HEK293 (cell line): ENCODE measurements around the gene TMEM240.
A peak's percentile ranks its signal among the peaks of the same experiment; 100 is the strongest.

Experiments used
- CTCF ChIA-PET: fragments of 350-600 bp; formaldehyde crosslinking; extraction: SDS; loops from one replicate; lab custom pipeline; 2021; ENCODE audit warnings: antibody characterized with exemption; lab: Yijun Ruan, JAX
- POLR2A ChIA-PET: fragments of 300-600 bp; formaldehyde crosslinking; extraction: SDS; loops from one replicate; lab custom pipeline; 2020; ENCODE audit warnings: antibody characterized with exemption, inconsistent platforms; lab: Yijun Ruan, JAX
- H3K27ac ChIP-seq: fragments of 200-500 bp; sonication (Bioruptor generic); 2 replicates; pipeline ENCODE4 v1.5.1; 2014; ENCODE audit warnings: low read depth, low read length, control low read depth, inconsistent platforms; ENCODE audit errors: extremely low read depth
- H3K36me3 ChIP-seq, 2 experiments: fragments of 200-500 bp in 1 of 2; sonication (Bioruptor generic) in 1 of 2; 1 replicate in 1 of 2; 2 replicates in 1 of 2; pipeline ENCODE4 v1.5.1; 2014 to 2017; ENCODE audit warnings: inconsistent platforms in 2 of 2, low read length in 2 of 2; ENCODE audit not compliant: control insufficient read depth in 2 of 2, insufficient read depth in 1 of 2
- H3K4me1 ChIP-seq: fragments of 200-500 bp; sonication (Bioruptor generic); 2 replicates; pipeline ENCODE4 v1.5.1; 2014; ENCODE audit warnings: mild to moderate bottlenecking, low read length, inconsistent platforms; ENCODE audit not compliant: control insufficient read depth, insufficient read depth
- H3K4me3 ChIP-seq: 2 replicates; pipeline ENCODE4 v1.5.1; 2011; ENCODE audit warnings: low read depth, mild to moderate bottlenecking, control low read depth, low read length, moderate library complexity
- H3K9me3 ChIP-seq: fragments of 200-500 bp; sonication (Bioruptor generic); 2 replicates; pipeline ENCODE4 v1.5.1; 2014; ENCODE audit warnings: low read depth, low read length, inconsistent platforms; ENCODE audit not compliant: control insufficient read depth, insufficient read depth
- EGR2 ChIP-seq: fragments of 450-650 bp; formaldehyde crosslinking; IDR thresholded peaks from 2 replicates; pipeline ENCODE4 v1.5.1; 2016; ENCODE audit warnings: low read depth, missing biosample characterization, missing genetic modification characterization
- GLI2 ChIP-seq: fragments of 450-650 bp; formaldehyde crosslinking; IDR thresholded peaks from 2 replicates; pipeline ENCODE4; 2017; ENCODE audit warnings: missing biosample characterization, missing genetic modification characterization, low read depth, borderline replicate concordance
- HOXC10 ChIP-seq: sonication (generic); formaldehyde crosslinking; IDR thresholded peaks from 2 replicates; pipeline ENCODE4 v1.8.1; 2023; ENCODE audit warnings: mild to moderate bottlenecking, missing genetic modification reagents
- KLF1 ChIP-seq: fragments of 450-650 bp; formaldehyde crosslinking; IDR thresholded peaks from 2 replicates; pipeline ENCODE4 v1.5.1; 2016; ENCODE audit warnings: missing biosample characterization, missing genetic modification characterization
- RBAK ChIP-seq: fragments of 450-650 bp; formaldehyde crosslinking; IDR thresholded peaks from 2 replicates; pipeline ENCODE4 v1.5.1; 2016; ENCODE audit warnings: missing biosample characterization, missing genetic modification characterization
- SALL2 ChIP-seq: fragments of 450-650 bp; formaldehyde crosslinking; IDR thresholded peaks from 2 replicates; pipeline ENCODE4 v1.5.0; 2017; ENCODE audit warnings: missing biosample characterization, mild to moderate bottlenecking, missing genetic modification characterization, borderline replicate concordance
- TSHZ1 ChIP-seq: fragments of 450-650 bp; formaldehyde crosslinking; IDR thresholded peaks from 2 replicates; pipeline ENCODE4 v1.5.1; 2016; ENCODE audit warnings: missing biosample characterization, missing genetic modification characterization, borderline replicate concordance
- YY2 ChIP-seq: fragments of 450-650 bp; formaldehyde crosslinking; IDR thresholded peaks from 2 replicates; pipeline ENCODE4 v1.5.1; 2016; ENCODE audit warnings: missing biosample characterization, missing genetic modification characterization
- ZBTB26 ChIP-seq: fragments of 450-650 bp; formaldehyde crosslinking; optimal IDR thresholded peaks from 2 replicates; pipeline ENCODE3; 2016; ENCODE audit warnings: missing biosample characterization, mild to moderate bottlenecking, missing genetic modification characterization
- ZNF121 ChIP-seq: fragments of 450-650 bp; formaldehyde crosslinking; IDR thresholded peaks from 2 replicates; pipeline ENCODE4 v1.5.1; 2016; ENCODE audit warnings: missing biosample characterization, missing genetic modification characterization
- ZNF16 ChIP-seq: fragments of 450-650 bp; formaldehyde crosslinking; IDR thresholded peaks from 2 replicates; pipeline ENCODE4 v1.5.1; 2016; ENCODE audit warnings: low read depth, missing biosample characterization, missing genetic modification characterization
- ZNF214 ChIP-seq: fragments of 450-650 bp; formaldehyde crosslinking; IDR thresholded peaks from 2 replicates; pipeline ENCODE4 v1.5.1; 2017; ENCODE audit warnings: missing biosample characterization, mild to moderate bottlenecking, missing genetic modification characterization, borderline replicate concordance
- ZNF24 ChIP-seq: fragments of 450-650 bp; formaldehyde crosslinking; IDR thresholded peaks from 2 replicates; pipeline ENCODE4 v1.5.1; 2016; ENCODE audit warnings: missing biosample characterization, missing genetic modification characterization
- ZNF341 ChIP-seq: fragments of 450-650 bp; formaldehyde crosslinking; IDR thresholded peaks from 2 replicates; pipeline ENCODE4; 2016; ENCODE audit warnings: low read depth, missing biosample characterization, missing genetic modification characterization
- ZNF350 ChIP-seq: fragments of 450-650 bp; formaldehyde crosslinking; IDR thresholded peaks from 2 replicates; pipeline ENCODE4 v1.5.0; 2017; ENCODE audit warnings: missing biosample characterization, mild to moderate bottlenecking, missing genetic modification characterization
- ZNF600 ChIP-seq: fragments of 450-650 bp; formaldehyde crosslinking; IDR thresholded peaks from 2 replicates; pipeline ENCODE4 v1.5.1; 2016; ENCODE audit warnings: missing biosample characterization, missing genetic modification characterization
- ZNF843 ChIP-seq: fragments of 450-650 bp; formaldehyde crosslinking; IDR thresholded peaks from 2 replicates; pipeline ENCODE4 v1.5.1; 2016; ENCODE audit warnings: missing biosample characterization, missing genetic modification characterization
- TF ChIP-seq, protein P1 (sequence below): fragments of 450-650 bp; formaldehyde crosslinking; IDR thresholded peaks from 2 replicates; pipeline ENCODE4 v1.5.1; 2017; ENCODE audit warnings: missing biosample characterization, missing genetic modification characterization
- TF ChIP-seq, protein P2 (sequence below): fragments of 450-650 bp; formaldehyde crosslinking; IDR thresholded peaks from 2 replicates; pipeline ENCODE4 v1.5.1; 2016; ENCODE audit warnings: missing biosample characterization, missing genetic modification characterization

TMEM240 gene

DNA sequence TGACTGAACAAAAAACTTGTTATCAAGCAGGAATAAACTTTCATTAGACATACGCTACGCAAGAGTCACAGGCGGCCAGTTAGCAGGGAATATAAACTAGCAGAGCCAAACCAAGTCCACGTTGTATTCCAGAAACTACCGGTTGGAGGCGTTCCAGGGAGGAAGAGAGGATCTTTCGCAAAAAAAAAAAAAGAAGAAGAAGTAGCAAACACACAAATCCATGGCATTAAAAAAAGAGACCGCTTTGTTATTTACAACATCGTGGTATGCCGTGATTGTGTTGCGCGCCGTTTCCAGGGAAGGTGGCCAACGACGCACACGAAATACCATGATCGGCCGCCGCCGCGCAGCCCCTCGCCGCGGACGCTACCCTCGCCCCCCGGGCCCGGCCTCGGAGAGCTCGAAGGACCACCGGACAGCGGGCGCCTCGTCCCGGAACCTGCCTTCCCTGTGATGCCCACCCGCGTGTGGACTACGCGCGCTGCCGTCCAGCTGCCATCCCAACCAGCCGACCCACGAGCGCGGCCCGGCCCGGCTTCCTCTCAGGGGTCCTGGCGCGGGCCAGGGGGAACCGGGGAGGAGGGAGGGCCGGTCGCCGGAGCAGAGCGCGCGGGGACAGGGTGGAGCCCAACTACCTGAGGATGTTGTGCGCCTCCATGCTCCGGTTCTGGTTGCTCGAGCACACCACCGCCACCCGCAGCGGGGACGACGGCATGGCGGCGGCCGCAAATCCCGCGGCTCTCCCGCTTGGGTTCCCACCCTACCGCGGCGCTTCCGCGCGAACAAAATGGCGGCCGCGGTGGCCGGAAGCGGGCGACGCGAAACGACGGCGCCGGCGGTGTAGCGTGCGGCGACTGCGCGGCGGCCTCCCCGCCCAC, 33.7 kb upstream of the TMEM240 start (continued):
- TF ChIP-seq, protein P1, sequence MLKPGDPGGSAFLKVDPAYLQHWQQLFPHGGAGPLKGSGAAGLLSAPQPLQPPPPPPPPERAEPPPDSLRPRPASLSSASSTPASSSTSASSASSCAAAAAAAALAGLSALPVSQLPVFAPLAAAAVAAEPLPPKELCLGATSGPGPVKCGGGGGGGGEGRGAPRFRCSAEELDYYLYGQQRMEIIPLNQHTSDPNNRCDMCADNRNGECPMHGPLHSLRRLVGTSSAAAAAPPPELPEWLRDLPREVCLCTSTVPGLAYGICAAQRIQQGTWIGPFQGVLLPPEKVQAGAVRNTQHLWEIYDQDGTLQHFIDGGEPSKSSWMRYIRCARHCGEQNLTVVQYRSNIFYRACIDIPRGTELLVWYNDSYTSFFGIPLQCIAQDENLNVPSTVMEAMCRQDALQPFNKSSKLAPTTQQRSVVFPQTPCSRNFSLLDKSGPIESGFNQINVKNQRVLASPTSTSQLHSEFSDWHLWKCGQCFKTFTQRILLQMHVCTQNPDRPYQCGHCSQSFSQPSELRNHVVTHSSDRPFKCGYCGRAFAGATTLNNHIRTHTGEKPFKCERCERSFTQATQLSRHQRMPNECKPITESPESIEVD (tag by site-specific recombination): no peak
- TF ChIP-seq, all 188 proteins: peak for 32

- Histone ChIP-seq H3K27ac (no peak overlapping the region), H3K4me3 (no peak overlapping the region), H3K4me1 (no peaks in the 10 kb centered on the region), H3K9me3 (no peaks in the 10 kb centered on the region), H3K36me3 (peaks cover 13 to 56% of the 10 kb centered on the region in 2 experiments; a peak in 2 of 3 replicates)
- TF ChIP-seq SALL2 (tag by site-specific recombination) (no peak), ZNF121 (tag by site-specific recombination) (peak; percentile 39; the same call in 1 of the 2 replicates), RBAK (tag by site-specific recombination) (no peak), ZNF16 (no peak), GLI2 (tag by site-specific recombination) (no peak), ZNF350 (tag by site-specific recombination) (no peak)
- TF ChIP-seq, protein P2, sequence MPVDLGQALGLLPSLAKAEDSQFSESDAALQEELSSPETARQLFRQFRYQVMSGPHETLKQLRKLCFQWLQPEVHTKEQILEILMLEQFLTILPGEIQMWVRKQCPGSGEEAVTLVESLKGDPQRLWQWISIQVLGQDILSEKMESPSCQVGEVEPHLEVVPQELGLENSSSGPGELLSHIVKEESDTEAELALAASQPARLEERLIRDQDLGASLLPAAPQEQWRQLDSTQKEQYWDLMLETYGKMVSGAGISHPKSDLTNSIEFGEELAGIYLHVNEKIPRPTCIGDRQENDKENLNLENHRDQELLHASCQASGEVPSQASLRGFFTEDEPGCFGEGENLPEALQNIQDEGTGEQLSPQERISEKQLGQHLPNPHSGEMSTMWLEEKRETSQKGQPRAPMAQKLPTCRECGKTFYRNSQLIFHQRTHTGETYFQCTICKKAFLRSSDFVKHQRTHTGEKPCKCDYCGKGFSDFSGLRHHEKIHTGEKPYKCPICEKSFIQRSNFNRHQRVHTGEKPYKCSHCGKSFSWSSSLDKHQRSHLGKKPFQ (tag by site-specific recombination): no peak
- POLR2A ChIA-PET: interaction anchor here (1.1 kb wide), 1 partner anchor 62 kb away, joined by 8 read pairs; no protein-coding TSS in a partner anchor
- CTCF ChIA-PET: no interaction called here
Observed at GRCh38 chr1:1569341-1569740, 28.9 kb upstream of the TMEM240 start.

- Histone ChIP-seq H3K9me3 (no peaks in the 10 kb centered on the region), H3K4me1 (no peaks in the 10 kb centered on the region), H3K36me3 (peaks cover 20 to 69% of the 10 kb centered on the region in 2 experiments; a peak in 2 of 3 replicates), H3K4me3 (no peak overlapping the region), H3K27ac (no peak overlapping the region)
- ChIA-PET POLR2A (interaction anchor here (1.1 kb wide), 1 partner anchor 11 kb away, joined by 4 read pairs; no protein-coding TSS in a partner anchor), CTCF (no interaction called here)
- TF ChIP-seq YY2 (tag by site-specific recombination) (no peak), HOXC10 (CRISPR knock-in tag) (no peak), ZNF341 (tag by site-specific recombination) (no peak)
Observed at GRCh38 chr1:1567891-1568291, 27.5 kb upstream of the TMEM240 start.

DNA sequence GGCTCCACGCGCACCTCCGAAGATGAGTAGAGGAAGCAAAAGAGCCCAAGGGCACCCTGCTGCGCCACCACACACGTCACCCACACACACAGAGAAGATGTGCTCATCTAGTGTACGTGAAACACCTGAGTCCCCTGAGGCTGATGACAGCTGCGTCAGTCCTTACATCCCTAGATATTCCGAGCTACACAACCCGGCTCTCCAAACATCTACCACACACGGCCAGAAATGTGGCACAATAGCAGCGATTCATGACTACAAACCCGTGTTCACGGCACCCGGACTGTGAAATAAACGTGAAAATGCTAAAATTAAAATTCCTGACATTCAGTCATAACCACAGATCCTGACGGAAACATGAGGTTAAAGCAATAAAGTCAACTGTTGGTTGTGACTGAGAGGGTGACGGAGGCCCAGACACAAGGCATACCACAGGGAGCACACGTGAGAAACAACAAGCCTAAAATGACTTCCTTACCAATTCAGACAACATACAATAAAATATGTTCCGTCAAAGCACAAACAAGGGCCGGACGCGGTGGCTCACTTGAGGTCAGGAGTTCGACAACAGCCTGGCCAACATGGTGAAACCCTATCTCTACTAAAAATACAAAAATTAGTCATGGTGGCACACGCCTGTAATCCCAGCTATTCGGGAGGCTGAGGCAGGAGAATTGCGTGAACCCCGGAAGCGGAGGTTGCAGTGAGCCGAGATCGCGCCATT, 26.9 kb upstream of the TMEM240 start:
- Histone ChIP-seq H3K9me3 (no peaks in the 10 kb centered on the region), H3K27ac (no peak overlapping the region), H3K4me3 (no peak overlapping the region)
- no peak for TF ChIP-seq ZNF214 (tag by site-specific recombination)
- TF ChIP-seq TSHZ1 (tag by site-specific recombination): no peak
- no peak for TF ChIP-seq KLF1
- no peak for TF ChIP-seq ZNF600 (tag by site-specific recombination)
- TF ChIP-seq ZNF843 (tag by site-specific recombination): no peak
- no peak for TF ChIP-seq ZNF24 (tag by site-specific recombination)
- no peak for TF ChIP-seq ZBTB26
- no peak for TF ChIP-seq EGR2 (tag by site-specific recombination)
- TF ChIP-seq, all 188 proteins: peak for 0
- CTCF ChIA-PET: no interaction called here
- H3K4me1 ChIP-seq: no peaks in the 10 kb centered on the region
- POLR2A ChIA-PET: interaction anchor here (1.1 to 1.6 kb wide), 2 partner anchors 11 to 48 kb away, joined by 4 read pairs; partner anchors contain the start of gene MIB2
- H3K36me3 ChIP-seq: peaks cover 20 to 70% of the 10 kb centered on the region in 2 experiments; a peak in 2 of 3 replicates
